A549 (cell line): ENCODE results near the gene ARID3A.
"Not testable (repeated sequence)": the region's sequence is repeated elsewhere in the genome, so short reads cannot be mapped to it uniquely, and the experiment has no call there.

Source experiments
- CTCF ChIP-seq: fragments of >200 bp; sonication (Bioruptor Twin); formaldehyde crosslinking; IDR thresholded peaks from 3 replicates; pipeline ENCODE4 v1.5.1; 2016
- EP300 ChIP-seq, 2 experiments: fragments of >200 bp; sonication (Bioruptor Twin); formaldehyde crosslinking; IDR thresholded peaks; 2 replicates in 1 of 2; 3 replicates in 1 of 2; pipeline ENCODE4 v1.6.1; 2016 to 2017
- FOSL2 ChIP-seq, 2 experiments: fragments of 450-650 bp in 1 of 2; fragments of >200 bp in 1 of 2; sonication (Bioruptor Twin) in 1 of 2; formaldehyde crosslinking; IDR thresholded peaks; 2 replicates each; pipeline versions ENCODE4 v1.5.0 to v1.6.1; 2016 to 2020; ENCODE audit warnings: mild to moderate bottlenecking in 1 of 2, moderate library complexity in 1 of 2
- POLR2A ChIP-seq: IDR thresholded peaks from 2 replicates; pipeline ENCODE4 v1.6.1; 2012; ENCODE audit warnings: mild to moderate bottlenecking, low read length
- POLR2AphosphoS2 ChIP-seq: conservative IDR thresholded peaks from 2 replicates; pipeline ENCODE4 v1.6.1; 2012; ENCODE audit warnings: low read length, improper control_type of control experiment, inconsistent platforms
- RAD21 ChIP-seq, 2 experiments: fragments of >200 bp in 1 of 2; sonication (Bioruptor Twin) in 1 of 2; formaldehyde crosslinking in 1 of 2; IDR thresholded peaks in 1 of 2; conservative IDR thresholded peaks in 1 of 2; 2 replicates in 1 of 2; 3 replicates in 1 of 2; pipeline ENCODE4 v1.6.1; 2012 to 2018; ENCODE audit warnings: inconsistent platforms in 1 of 2
- USF2 ChIP-seq: fragments of 450-650 bp; IDR thresholded peaks from 2 replicates; pipeline ENCODE4 v1.6.1; 2014; ENCODE audit warnings: antibody characterized with exemption
- ZSCAN20 ChIP-seq: fragments of 250-450 bp; sonication (Bioruptor Pico); IDR thresholded peaks from 2 replicates; pipeline ENCODE4 v1.8.0; 2022; ENCODE audit warnings: mild to moderate bottlenecking, moderate library complexity

GRCh38 chr19:1023883-1024188 is 98.0 kb downstream of the ARID3A start:
- not testable (repeated sequence) for TF ChIP-seq USF2; POLR2A; CTCF; FOSL2 (IDR thresholded peaks at IDR 0.05); FOSL2 (CRISPR knock-in tag; IDR thresholded peaks at IDR 0.05); POLR2AphosphoS2; EP300 (IDR thresholded peaks at IDR 0.05); ZSCAN20 (CRISPR knock-in tag); RAD21 (conservative IDR thresholded peaks at IDR 0.05 in 1 of 2, IDR thresholded peaks at IDR 0.05 in 1 of 2)
